KBM-7 (cell line): ENCODE results near the gene SPATA9.
"Not testable (repeated sequence)": the region's sequence is repeated elsewhere in the genome, so short reads cannot be mapped to it uniquely, and the experiment has no call there.

Experiments
- DNase-seq: peaks from one replicate; pipeline ENCODE4 v3.0.0-alpha.2; 2015
- in situ Hi-C: fragments of 300-500 bp; cut with MboI; formaldehyde crosslinking; loops from 2 replicates; pipeline ENCODE4 v1.14.3; 2020; ENCODE audit warnings: low sequenced_read_pairs, low pct_unique_long_range_greater_than_20kb, mixed read lengths

Gene SPATA9

DNA sequence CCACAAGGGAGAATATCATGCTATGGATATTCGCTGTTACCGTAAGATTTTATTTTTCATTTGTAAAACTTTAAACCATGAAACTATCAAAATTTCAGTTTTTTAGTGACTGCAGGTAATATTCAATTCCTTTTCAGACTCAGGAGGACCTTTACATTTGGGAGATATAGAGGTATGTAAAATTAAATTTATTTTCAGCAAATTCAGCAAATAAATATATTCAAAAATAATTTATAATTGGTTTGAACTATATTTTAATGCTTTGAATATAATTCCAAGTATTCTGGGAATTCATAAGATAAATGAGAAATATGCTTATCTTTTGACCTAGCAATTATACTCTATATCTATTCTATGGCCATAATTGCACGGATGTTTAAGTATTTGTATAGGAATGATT, 28.6 kb downstream of the SPATA9 start:
- DNase-seq: no peak
- in situ Hi-C loops: loop anchor here (25.0 kb wide), 1 partner anchor 183 kb away; no protein-coding TSS in a partner anchor

DNA sequence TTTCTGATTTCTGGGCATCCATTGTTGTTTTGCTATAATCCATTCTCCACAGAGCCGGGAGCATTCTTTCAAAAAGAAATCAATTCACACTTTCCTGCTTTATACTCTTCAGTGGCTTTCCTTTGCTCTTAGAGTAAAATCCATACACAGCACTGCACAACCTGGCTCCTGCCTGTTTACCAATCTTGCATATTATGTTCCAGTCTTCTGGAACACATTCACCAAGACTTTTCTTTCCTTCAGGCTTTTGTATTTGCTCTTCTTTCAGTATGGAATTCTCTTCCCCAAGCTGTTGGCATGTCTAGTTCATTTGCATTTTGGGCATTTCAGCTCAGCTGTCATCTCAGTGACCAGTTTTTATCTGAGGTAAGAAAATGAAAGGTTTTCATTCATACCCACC, 29.9 kb downstream of the SPATA9 start:
- DNase-seq: no peak
- in situ Hi-C loops: loop anchor here (25.0 kb wide), 1 partner anchor 184 kb away; no protein-coding TSS in a partner anchor

DNA sequence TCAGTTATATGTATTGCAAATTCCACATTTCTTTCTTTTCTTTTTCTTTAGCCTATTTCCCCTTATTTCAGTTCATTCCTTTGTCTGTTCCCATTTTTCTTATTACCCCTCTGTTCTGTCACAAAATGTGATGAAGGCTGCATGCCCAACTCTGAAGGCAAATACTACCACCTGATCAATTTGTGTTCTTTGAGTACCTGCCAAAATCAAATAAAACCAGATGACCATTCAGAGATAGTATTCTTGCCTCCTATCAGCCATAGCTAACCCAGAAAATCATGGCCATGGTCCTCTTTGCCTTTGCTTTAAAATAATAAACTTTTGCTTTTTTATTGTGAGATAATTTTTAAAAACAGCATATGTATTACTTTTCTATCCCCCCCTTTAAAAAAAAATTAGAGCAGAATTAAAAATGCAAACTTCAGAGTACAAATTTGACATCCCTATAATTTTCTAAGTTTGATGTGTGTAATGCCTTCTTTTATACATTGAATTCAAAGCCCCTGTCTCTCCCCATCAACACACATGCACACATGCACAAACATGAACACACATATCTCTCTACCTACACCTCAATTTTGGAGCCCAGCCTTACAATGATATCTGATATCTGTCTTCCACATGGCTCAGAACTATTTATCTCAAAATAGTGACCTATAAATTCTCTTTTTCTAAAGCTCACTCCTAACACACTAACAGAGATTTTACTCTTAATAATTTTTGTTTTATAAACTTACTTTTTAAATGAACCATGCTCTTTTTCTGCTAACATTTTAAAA, 32.8 kb downstream of the SPATA9 start:
- in situ Hi-C loops: loop anchor here (25.0 kb wide), 1 partner anchor 187 kb away; no protein-coding TSS in a partner anchor

DNA sequence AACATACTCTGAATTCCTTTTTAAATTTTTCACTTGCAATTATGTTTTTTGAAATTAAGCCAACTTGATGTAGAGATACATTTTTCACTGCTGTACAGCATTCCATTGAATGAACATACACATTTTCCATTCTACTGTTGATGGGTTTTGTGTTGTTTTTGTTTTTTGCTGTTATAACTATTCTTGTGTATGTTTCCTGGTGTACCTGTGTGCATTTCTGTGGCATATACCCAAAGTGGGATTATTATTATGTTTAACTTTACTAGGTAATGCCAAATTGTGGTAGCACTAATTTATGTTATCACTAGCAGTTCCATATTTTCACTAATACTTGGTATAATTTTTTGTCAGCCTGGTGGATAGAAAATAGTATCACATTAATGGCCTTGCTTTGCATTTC, 33.5 kb downstream of the SPATA9 start:
- in situ Hi-C loops: no loop called here
- DNase-seq: no peak

More for the DNA sequence above, 32.8 kb downstream of the SPATA9 start:
- no peak for DNase-seq

DNA sequence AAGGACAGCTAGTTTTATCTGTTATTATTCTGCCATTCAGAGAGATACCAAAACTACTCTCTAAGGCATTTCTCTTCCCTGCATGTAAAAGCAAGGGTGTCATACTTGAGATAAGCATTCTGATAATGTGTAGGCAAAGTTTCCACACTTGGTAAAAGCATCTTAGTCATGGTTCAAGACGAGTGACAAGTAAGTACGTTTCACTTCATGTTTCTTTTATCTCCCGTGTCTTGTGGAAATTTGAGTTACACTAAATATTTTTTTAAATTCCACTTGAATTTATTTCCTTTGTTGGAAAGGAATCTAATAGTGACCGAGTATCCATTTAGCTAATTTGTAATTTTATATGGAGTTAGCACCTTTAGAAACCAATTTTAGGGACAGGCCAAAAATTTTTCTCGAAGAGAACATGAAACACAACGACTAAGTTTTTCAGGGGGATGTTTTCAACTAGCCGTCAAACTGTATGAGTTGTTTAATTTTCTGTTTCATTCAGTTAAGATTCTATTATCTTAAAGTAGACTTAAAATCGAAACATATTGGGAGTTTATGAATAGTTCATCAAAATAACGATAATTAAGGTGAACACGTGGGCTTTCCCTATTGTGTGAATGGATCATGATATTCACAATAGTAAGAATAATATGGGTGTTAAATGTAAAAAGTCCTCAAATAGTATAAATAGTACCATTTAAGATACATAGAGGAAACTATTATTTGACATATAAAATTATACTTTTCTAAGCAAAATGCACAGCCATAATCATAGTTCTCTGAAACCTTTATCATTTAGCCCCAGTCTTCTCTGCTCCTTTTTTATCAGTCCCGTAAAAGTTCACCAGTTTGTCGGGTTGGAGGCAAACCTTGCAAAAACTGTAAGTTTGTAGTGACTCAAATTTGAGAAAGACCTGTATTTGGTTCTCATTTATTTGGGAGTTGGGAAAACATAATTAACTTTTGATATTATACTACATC, 34.6 kb downstream of the SPATA9 start:
- peak; percentile 37 for DNase-seq
- in situ Hi-C loops: no loop called here

DNA sequence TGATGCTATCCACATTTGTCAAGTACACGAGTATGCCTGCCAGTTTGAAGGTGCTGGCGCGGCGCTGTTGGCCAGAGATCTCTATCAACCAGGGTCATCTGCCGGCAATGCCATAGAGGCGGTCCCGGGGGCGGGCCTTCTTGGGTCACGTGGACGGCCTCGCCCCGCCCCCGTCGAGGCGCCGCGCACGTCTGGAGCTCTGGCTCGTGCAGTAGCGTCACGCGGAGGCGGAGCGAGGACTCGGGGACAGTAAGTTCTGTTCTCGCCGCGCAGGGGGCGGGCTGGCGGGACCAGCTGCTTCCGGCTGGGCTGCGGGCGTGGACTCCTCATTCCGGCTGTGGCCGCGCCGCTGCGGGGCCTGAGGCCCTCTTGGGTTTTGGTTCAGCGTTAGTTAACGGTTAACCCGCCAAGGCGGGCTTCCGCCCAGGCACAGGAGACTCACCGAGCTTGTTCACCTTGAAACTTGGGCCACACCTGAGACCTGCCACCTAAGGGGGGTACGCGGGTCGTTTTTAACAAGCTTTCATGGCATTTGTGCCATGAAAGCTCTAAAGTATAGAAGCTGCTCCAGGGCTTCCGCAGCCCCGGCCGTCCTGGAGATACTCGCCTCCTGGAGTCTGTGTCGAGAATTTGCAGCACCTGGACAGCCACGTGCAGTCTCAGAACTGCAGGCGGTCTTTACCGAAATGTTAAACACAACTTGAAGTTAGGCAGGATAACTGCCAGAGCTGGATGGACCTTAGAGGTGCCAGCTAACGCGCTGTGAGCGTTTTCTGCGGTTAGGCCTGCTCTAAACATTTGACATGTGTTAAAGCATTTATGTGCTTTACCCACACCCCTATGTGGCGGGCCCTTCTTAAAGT, 36.0 kb downstream of the SPATA9 start, which contains the start of gene RFESD:
Gene RFESD, plus strand, starts transcription at position 209 of the 863 bp plus-strand sequence. CDS start 5,495 bp downstream, outside the sequence.
- DNase-seq: peak; percentile 99
- in situ Hi-C loops: no loop called here

DNA sequence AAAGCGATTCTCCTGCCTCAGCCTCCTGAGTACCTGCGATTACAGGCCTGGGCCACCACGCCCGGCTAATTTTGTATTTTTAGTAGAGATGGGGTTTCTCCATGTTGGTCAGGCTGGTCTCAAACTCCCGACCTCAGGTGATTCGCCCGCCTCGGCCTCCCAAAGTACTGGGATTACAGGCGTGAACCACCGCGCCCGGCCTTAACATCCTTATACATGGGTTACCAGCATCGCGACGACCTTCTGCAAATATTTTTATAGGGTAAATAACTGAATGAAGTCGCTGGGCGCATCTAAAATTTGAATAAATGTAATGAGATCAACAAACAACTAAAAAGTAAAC, 36.6 kb downstream of the SPATA9 start:
- DNase-seq, in situ Hi-C loops: not testable (repeated sequence)

DNA sequence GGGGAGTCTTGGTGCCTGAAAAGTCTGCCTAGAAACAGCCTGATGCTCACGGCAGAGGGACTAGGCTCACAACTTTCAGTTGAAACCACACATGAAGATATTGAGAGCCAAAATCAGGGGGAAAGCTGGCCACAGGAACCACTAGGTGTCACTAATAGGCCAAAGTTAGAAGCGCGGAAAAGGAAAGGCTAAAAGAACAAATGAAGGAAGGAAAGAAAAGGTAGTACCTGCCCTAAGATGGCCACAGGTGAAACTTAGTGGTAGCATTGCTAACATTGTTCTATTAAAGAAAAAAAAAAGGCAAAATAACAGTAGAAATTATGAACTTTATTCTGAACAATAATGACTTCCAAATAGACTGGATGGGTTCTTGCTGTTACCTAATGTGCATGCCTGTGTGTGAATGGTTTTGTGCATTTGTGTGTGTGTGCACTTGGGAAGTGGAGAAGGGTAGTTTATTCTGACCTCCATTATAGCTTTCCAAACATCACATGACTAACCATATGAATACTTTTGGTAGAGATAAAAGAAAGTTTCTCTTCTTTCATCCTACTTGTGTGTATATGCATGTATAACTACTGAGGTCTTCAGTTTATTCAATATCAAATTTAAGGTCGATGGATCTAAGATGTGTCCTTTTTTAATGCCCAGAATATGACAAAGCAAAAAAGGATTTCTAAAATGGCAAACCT, 38.3 kb downstream of the SPATA9 start:
- in situ Hi-C loops: no loop called here
- DNase-seq: peak; percentile 77

DNA sequence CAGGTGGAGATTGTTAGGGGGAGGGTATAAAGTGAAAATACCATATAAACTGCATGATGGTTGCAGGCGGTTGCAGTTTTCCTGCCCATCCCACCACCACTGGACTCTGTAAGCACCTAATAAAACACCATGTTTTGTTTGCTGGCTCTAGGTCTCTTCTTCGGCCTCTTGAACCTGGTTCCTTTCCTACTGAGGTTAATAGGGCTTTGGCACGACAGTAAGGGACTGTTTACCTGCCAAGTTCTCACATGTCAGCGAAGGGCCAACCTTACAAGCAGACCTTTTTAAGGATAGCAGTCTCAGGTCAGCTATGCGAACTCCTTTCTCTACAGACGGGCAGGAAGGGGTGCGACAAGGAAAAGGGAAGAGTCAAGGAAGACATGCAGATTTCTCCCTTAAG, 39.6 kb downstream of the SPATA9 start:
- in situ Hi-C loops: no loop called here
- DNase-seq: no peak

DNA sequence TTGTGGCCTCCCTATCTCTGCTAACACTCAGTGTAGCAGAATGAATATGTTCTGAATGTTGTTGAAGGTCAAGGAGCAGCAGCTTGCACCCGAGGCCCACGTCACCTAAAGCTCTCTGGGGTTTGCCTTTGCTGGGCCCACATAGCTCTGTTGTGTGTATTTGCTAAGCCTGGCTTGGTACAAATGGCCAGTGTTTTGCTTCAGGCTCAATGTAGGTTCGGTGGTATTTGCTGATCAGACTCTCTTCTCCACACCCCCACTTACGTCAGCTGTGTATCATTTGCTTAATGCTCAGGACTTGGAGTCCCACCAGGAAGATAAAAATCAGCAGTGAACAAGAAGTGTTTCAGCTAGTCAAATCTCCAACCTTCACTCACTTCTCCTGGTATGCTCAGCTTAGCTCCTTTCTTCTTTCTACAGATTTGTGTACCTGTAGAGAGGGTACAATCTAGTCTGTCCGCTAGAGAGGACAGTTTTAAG, 41.0 kb downstream of the SPATA9 start:
- DNase-seq: no peak
- in situ Hi-C loops: no loop called here

DNA sequence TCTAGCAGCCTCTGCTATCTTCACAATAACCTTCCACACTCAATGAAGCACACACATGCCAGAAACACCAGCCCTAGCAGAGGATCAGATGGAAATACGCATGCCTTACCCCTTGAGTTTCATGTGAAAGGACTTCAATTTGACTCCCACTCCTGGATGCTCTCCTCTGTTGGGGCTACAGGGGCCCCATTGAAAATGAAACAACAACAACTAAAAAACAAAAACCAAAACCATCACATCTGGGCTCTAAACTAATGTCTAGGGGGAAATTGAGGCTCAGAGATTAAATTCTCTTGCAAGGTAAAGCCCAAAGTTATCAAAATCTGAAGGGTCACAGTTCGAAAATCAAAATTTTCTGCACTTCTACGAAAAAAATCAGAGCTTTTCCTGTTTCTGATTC, 44.2 kb downstream of the SPATA9 start:
- in situ Hi-C loops: no loop called here
- DNase-seq: no peak

DNA sequence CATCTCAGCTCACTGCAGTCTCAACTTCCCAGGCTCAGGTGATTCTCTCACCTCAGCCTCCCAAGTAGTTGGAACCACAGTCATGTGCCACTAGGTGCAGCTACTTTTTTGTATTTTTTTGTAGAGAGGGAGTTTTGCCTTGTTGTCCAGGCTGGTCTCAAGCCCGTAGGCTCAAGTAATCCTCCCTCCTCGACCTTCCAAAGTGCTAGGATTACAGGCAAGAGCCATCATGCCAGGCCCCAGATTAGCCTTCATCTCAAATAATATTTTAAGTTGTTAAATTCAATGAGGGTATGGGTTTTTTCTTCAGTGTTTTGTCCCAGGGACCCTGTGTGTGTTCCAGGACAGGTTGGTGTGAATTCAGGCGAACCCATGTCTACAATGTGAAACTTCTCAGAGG, 48.7 kb downstream of the SPATA9 start:
- in situ Hi-C loops: no loop called here
- DNase-seq: no peak

DNA sequence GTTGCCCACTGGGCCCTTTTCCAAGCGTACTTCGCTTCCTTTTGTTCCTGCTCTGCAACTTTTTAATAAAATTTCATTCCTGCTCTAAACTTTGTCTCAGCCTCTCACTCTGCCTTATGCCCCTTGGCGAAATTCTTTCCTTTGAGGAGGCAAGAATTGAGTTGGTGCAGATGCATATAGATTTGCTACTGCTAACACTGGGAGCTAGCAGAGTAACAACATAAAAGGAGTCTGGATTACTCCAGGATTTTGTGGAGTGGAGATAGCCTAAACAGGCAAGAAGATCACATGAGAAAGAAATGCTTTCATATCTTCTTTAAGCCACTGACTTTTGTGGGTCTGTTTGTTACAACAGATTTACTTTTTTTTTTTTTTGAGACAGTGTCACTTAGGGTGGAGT, 49.1 kb downstream of the SPATA9 start:
- DNase-seq: no peak
- in situ Hi-C loops: no loop called here

DNA sequence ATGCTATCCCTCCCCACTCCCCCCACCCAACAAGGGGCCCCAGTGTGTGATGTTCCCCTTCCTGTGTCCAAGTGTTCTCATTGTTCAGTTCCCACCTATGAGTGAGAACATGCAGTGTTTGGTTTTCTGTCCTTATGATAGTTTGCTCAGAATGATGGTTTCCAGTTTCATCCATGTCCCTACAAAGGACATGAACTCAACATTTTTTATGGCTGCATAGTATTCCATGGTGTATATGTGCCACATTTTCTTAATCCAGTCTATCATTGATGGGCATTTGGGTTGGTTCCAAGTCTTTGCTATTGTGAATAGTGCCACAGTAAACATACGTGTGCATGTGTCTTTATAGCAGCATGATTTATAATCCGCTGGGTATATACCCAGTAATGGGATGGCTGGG, 49.8 kb downstream of the SPATA9 start:
- DNase-seq, in situ Hi-C loops: not testable (repeated sequence)

DNA sequence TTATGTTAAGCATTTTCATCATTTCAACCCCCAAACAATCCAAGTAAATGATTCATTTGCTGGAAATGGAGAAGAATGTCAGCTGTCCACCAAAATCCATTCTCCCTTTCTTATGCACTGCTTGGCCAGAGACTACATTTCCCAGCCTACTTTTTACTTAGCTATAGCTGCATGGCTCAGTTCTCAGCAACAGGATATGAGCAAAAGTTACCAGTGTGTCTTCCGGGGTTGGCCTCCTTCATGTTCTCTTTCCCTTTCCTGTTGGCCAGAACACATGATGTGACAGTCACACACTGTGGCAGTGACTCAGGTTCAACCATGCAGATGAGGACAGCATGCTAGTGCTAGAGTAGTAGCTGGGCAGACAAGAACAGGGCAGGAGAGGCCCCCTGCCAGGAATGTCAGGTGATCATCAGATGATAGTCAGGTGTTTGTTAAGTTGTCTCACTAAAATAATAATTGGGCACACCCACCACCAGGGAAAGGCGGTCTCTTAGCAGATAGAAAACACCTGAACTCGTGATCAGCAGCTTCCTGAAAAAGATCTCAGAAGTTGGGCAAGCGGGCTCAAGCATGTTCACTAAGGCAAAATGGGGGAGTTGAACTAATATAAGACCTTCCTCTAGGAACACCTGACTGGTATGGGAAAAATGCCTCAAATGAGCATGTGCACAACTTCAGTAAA, 50.7 kb downstream of the SPATA9 start:
- in situ Hi-C loops: no loop called here
- DNase-seq: peak; percentile 51

DNA sequence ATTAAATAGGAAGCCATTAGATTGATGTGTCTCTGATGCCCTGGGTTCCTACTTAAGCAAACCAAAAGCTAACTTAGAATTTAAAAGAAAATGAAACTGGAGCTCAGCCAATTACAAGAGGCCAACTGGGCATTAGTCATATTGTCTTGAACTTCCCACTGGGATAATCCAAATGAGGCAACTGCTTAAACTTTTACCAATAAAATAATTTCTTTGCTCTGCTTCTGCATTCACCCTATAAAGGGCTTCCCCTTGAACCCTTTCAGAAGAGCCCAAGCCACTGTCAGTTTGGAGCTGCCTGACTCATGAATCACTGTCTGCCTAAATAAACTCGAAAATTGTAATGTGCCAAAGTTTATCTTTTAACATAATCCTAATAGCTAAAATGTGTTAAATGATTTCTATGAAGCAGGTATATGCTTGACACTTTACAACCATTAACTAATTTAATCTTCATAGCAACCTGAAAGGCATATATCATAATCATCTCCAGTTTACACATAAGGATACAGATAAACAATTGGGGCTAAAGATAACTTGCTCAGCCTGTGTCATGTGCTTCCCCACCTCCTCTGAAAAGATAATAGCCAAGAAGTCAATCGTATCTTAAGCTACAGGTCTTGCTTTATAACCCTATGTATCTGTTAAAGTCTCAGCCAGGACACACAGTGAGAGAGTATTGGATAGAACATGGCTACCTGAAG, 51.4 kb downstream of the SPATA9 start:
- in situ Hi-C loops: no loop called here
- no peak for DNase-seq

DNA sequence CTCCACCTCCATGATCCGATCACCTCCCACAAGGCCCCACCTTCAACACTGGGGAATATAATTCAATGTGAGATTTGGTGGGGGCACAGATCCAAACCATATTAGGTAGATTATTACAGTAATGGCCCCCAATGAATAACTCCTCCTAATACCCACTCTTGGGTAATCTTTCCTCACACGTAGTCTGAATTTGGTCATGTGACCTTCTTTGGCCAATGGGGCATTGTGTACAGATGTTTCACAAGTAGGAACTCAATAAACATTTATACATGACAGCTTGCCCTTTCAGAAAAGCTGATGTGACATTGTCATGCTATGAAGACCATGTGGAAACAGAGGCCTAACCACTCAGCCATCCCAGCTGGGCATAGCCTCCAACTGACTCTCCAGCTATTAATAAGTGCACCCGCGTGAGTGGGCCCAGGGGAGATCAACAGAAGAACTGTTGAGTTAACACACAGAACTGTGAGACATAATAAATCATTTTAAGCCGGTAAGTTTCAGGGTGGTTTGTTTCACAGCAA, 52.3 kb downstream of the SPATA9 start:
- in situ Hi-C loops: no loop called here
- DNase-seq: no peak
